ENCODE measurements around the gene TIAM2. TPM values are rescaled to one million over a fixed set of nuclear protein-coding genes. Genes with fewer than 3 reads are reported as not detected.

TIAM2 gene
- total RNA-seq, 1 donor = 8.9 TPM

- H3K4me3 ChIP-seq (ENCODE audit: low read depth, low read length) = no peak overlapping the region
- peak; percentile 77 for DNase-seq (ENCODE audit: low read depth)
- TF ChIP-seq CTCF (IDR thresholded peaks at IDR 0.05; ENCODE audit: insufficient read depth, low read length) = no peak
Observed at GRCh38 chr6:155066361-155066760, 71.2 kb downstream of the TIAM2 start.

- no peak for TF ChIP-seq CTCF (IDR thresholded peaks at IDR 0.05; ENCODE audit: insufficient read depth, low read length)
- H3K4me3 ChIP-seq (ENCODE audit: low read depth, low read length) = no peak overlapping the region
- no peak for DNase-seq (ENCODE audit: low read depth)
Observed at GRCh38 chr6:155066921-155067680, 72.0 kb downstream of the TIAM2 start.

- TF ChIP-seq CTCF (IDR thresholded peaks at IDR 0.05; ENCODE audit: insufficient read depth, low read length) = no peak
- H3K4me3 ChIP-seq (ENCODE audit: low read depth, low read length) = no peak overlapping the region
- DNase-seq (ENCODE audit: low read depth) = peak; percentile 22
Observed at GRCh38 chr6:155067956-155068615, 73.0 kb downstream of the TIAM2 start.

GRCh38 chr6:155069543-155069942 is 74.4 kb downstream of the TIAM2 start:
- H3K4me3 ChIP-seq (ENCODE audit: low read depth, low read length) = no peak overlapping the region
- no peak for DNase-seq (ENCODE audit: low read depth)
- TF ChIP-seq CTCF (IDR thresholded peaks at IDR 0.05; ENCODE audit: insufficient read depth, low read length) = no peak

GRCh38 chr6:155075930-155076695 is 81.0 kb downstream of the TIAM2 start:
- no peak overlapping the region for H3K4me3 ChIP-seq (ENCODE audit: low read depth, low read length)
- no peak for DNase-seq (ENCODE audit: low read depth)
- no peak for TF ChIP-seq CTCF (IDR thresholded peaks at IDR 0.05; ENCODE audit: insufficient read depth, low read length)

GRCh38 chr6:155077331-155077730 is 82.2 kb downstream of the TIAM2 start:
- DNase-seq (ENCODE audit: low read depth) = peak; percentile 71
- no peak for TF ChIP-seq CTCF (IDR thresholded peaks at IDR 0.05; ENCODE audit: insufficient read depth, low read length)
- no peak overlapping the region for H3K4me3 ChIP-seq (ENCODE audit: low read depth, low read length)
